HL-60 (cell line): ENCODE measurements around the gene SF3B3.

Source experiments
- DNase-seq, 2 experiments: peaks; one replicate each; pipeline ENCODE4 v3.0.0-alpha.2; 2010 to 2020; ENCODE audit warnings: low read depth in 1 of 2, low spot score in 1 of 2
- H3K27ac ChIP-seq: fragments of 250-450 bp; sonication (Bioruptor Pico); replicated peaks from 2 replicates; pipeline ENCODE4 v1.5.1; 2020; ENCODE audit warnings: mild to moderate bottlenecking, moderate library complexity
- H3K27me3 ChIP-seq: fragments of 250-450 bp; sonication (Bioruptor Pico); 2 replicates; pipeline ENCODE4 v1.5.1; 2021; ENCODE audit warnings: mild to moderate bottlenecking, moderate library complexity; ENCODE audit not compliant: insufficient read depth, poor library complexity, severe bottlenecking
- H3K4me3 ChIP-seq: replicated peaks from 2 replicates; pipeline ENCODE4 v1.5.1; 2011; ENCODE audit warnings: mild to moderate bottlenecking, control low read depth, low read length; ENCODE audit not compliant: insufficient read depth
- GABPA ChIP-seq: IDR thresholded peaks from 2 replicates; pipeline ENCODE4 v1.6.1; 2012; ENCODE audit warnings: low read depth
- POLR2AphosphoS5 ChIP-seq: IDR thresholded peaks from 2 replicates; pipeline ENCODE4 v1.6.1; 2012; ENCODE audit warnings: low read depth
- SPI1 ChIP-seq: IDR thresholded peaks from 2 replicates; pipeline ENCODE4 v1.6.1; 2012; ENCODE audit warnings: low read depth, mild to moderate bottlenecking, borderline replicate concordance
- TF ChIP-seq, protein P1 (sequence below): IDR thresholded peaks from 2 replicates; pipeline ENCODE4 v1.6.1; 2012; ENCODE audit warnings: low read depth; ENCODE audit not compliant: insufficient replicate concordance
- TF ChIP-seq, protein P2 (sequence below): IDR thresholded peaks from one replicate; pipeline ENCODE4 v1.5.1; 2011; ENCODE audit warnings: low read length, control low read depth, inconsistent platforms; ENCODE audit not compliant: insufficient read depth

SF3B3 gene

DNA sequence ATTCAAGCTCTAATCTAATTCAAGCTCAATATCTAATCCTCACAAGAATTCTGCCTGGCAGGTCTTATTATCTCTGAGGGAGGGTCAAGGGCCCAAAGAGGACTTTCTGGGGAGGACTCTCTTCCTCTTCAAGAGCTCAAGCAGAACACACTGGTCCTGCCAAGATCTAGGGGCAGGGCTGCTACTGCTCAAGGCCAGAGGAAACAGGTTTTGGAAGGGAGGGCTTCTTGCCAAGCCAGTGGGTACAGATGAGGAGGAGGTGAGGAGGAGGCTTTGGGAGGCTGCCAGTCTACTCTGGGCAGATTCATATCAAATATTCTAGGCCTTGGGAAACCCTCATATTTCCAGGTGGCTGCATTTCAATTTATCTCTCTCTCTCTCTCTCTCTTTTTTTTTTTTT lies 71.0 kb downstream of the SF3B3 start:
- no peak for DNase-seq
- H3K27ac ChIP-seq: no peak overlapping the region
- H3K27me3 ChIP-seq: no peaks in the 10 kb centered on the region
- no peak for TF ChIP-seq POLR2AphosphoS5
- TF ChIP-seq, protein P1, sequence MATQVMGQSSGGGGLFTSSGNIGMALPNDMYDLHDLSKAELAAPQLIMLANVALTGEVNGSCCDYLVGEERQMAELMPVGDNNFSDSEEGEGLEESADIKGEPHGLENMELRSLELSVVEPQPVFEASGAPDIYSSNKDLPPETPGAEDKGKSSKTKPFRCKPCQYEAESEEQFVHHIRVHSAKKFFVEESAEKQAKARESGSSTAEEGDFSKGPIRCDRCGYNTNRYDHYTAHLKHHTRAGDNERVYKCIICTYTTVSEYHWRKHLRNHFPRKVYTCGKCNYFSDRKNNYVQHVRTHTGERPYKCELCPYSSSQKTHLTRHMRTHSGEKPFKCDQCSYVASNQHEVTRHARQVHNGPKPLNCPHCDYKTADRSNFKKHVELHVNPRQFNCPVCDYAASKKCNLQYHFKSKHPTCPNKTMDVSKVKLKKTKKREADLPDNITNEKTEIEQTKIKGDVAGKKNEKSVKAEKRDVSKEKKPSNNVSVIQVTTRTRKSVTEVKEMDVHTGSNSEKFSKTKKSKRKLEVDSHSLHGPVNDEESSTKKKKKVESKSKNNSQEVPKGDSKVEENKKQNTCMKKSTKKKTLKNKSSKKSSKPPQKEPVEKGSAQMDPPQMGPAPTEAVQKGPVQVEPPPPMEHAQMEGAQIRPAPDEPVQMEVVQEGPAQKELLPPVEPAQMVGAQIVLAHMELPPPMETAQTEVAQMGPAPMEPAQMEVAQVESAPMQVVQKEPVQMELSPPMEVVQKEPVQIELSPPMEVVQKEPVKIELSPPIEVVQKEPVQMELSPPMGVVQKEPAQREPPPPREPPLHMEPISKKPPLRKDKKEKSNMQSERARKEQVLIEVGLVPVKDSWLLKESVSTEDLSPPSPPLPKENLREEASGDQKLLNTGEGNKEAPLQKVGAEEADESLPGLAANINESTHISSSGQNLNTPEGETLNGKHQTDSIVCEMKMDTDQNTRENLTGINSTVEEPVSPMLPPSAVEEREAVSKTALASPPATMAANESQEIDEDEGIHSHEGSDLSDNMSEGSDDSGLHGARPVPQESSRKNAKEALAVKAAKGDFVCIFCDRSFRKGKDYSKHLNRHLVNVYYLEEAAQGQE: no peak
- no peak overlapping the region for H3K4me3 ChIP-seq

DNA sequence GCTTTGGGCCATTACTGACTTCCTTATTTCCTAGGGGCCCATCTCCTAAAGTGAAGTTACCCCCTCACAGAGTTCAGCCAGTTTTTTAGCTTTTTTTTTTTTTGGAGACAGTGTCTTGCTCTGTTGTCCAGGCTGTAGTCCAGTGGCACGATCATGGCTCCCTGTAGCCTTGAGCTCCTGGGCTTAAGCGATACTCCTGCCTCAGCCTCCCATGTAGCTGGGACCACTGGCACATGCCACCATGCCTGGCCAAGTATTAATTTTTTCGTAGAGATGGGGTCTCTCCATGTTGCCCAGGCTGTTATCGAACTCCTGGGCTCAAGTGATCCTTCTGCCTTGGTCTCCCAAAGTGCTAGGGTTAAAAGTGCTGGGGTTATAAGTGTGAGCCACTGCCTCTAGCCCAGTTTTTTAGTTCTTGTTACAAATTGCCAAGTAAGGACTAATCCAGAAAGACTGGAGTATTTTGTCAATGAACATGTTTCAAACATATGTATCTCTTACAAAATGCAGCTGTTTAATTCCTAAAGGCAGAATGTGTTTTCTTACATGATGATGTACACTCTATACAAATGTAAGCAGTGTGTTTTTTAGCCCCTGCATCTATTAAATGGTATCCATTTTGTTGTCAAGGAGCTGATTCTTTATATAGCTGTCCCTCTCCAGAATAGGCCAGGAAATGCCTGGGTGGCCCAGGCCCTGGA lies 73.7 kb downstream of the SF3B3 start:
- Histone ChIP-seq H3K27ac (no peak overlapping the region), H3K27me3 (no peaks in the 10 kb centered on the region), H3K4me3 (no peak overlapping the region)
- peak; percentile 22; the same call in 1 of the 2 replicates for TF ChIP-seq SPI1
- TF ChIP-seq, protein P2, sequence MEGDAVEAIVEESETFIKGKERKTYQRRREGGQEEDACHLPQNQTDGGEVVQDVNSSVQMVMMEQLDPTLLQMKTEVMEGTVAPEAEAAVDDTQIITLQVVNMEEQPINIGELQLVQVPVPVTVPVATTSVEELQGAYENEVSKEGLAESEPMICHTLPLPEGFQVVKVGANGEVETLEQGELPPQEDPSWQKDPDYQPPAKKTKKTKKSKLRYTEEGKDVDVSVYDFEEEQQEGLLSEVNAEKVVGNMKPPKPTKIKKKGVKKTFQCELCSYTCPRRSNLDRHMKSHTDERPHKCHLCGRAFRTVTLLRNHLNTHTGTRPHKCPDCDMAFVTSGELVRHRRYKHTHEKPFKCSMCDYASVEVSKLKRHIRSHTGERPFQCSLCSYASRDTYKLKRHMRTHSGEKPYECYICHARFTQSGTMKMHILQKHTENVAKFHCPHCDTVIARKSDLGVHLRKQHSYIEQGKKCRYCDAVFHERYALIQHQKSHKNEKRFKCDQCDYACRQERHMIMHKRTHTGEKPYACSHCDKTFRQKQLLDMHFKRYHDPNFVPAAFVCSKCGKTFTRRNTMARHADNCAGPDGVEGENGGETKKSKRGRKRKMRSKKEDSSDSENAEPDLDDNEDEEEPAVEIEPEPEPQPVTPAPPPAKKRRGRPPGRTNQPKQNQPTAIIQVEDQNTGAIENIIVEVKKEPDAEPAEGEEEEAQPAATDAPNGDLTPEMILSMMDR: no peak
- no peak for DNase-seq

DNA sequence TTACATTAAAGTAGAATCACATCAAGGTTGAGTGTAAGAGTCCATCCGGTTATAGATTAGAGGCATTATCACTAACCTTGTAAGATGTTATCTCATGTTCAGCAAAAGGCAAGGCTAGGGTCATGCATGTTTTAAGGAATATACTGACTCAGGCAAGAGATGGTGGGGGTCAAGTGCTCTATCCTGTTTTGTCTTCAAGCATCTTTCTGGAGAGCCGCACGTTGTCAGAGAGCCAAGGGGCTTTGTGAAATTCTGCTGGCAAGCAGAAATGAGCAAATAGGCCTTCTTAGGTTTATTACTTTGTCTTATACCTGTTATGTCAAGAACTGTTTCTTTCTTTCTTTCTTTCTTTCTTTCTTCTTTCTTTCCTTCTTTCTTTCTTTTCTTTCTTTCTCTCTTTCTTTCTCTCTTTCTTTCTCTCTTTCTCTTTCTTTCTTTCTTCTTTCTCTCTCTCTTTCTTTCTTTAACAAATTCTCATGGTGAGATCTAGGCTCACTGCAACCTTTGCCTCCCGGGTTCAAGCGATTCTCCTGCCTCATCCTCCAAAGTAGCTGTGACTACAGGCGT lies 75.4 kb downstream of the SF3B3 start:
- no peak overlapping the region for H3K4me3 ChIP-seq
- no peak for TF ChIP-seq POLR2AphosphoS5
- TF ChIP-seq, protein P2: no peak
- TF ChIP-seq, protein P1: no peak
- no peak for TF ChIP-seq GABPA
- TF ChIP-seq SPI1: no peak
- no peak overlapping the region for H3K27ac ChIP-seq
- no peak for DNase-seq
- H3K27me3 ChIP-seq: no peaks in the 10 kb centered on the region

DNA sequence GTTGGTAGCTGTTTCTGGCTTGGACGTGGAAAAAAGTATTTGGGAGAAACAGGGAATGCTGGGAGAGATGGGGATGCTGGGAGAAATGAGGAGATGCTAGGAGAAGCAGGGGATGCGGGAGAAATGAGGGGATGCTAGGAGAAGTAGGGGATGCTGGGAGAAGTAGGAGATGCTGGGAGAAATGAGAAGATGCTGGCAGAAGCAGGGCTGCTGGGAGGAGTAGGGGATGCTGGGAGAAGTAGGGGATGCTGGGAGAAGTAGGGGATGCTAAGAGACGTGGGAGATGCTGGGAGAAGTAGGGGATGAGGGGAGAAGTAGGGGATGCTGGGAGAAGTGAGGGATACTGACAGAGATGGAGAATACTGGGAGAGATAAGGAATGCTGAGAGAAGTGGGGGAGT lies 77.1 kb downstream of the SF3B3 start:
- no peak overlapping the region for H3K4me3 ChIP-seq
- TF ChIP-seq GABPA (no peak), SPI1 (no peak), POLR2AphosphoS5 (no peak)
- TF ChIP-seq, protein P1: no peak
- TF ChIP-seq, protein P2: no peak
- DNase-seq: no peak
- no peak overlapping the region for H3K27ac ChIP-seq
- no peaks in the 10 kb centered on the region for H3K27me3 ChIP-seq
